ENCODE results near the gene ATF7IP.

- no peak for TF ChIP-seq REST (IDR thresholded peaks at IDR 0.05; ENCODE audit: low read depth)
- no peak for TF ChIP-seq TAF1 (IDR thresholded peaks at IDR 0.05; ENCODE audit: low read depth)
- no peak for TF ChIP-seq TCF12 (IDR thresholded peaks at IDR 0.05; ENCODE audit: low read depth)
- TF ChIP-seq MAX (IDR thresholded peaks at IDR 0.05): no peak
- TF ChIP-seq EGR1 (IDR thresholded peaks at IDR 0.05): no peak
- TF ChIP-seq CEBPB (IDR thresholded peaks at IDR 0.05): no peak
- TF ChIP-seq TEAD4 (IDR thresholded peaks at IDR 0.05): no peak
- no peak for TF ChIP-seq ZBTB7A (IDR thresholded peaks at IDR 0.05; ENCODE audit: low read depth)
- no peak for TF ChIP-seq FOXM1 (IDR thresholded peaks at IDR 0.05; ENCODE audit: borderline replicate concordance, low read depth)
Observed at GRCh38 chr12:14547571-14547970, 182.1 kb downstream of the ATF7IP start.
